Neural crest cell (in vitro differentiated cells): Measurements from ENCODE around the gene VEGFC. TPM values are rescaled to one million over a fixed set of nuclear protein-coding genes. Genes with fewer than 3 reads are reported as not detected.

Experiments
- DNase-seq: peaks from one replicate; pipeline ENCODE4 v3.0.0; 2021; ENCODE audit warnings: low read depth, mixed read lengths, low spot score
- H3K27ac Mint-ChIP-seq: one replicate; pipeline ENCODE4 v1.8.0; 2021; ENCODE audit warnings: mild to moderate bottlenecking, mixed read lengths; ENCODE audit not compliant: unreplicated experiment
- H3K27me3 Mint-ChIP-seq: 2 replicates; pipeline ENCODE4 v1.8.0; 2021; ENCODE audit warnings: low read depth, mild to moderate bottlenecking, mixed read lengths
- H3K36me3 Mint-ChIP-seq: 2 replicates; pipeline ENCODE4 v1.8.0; 2021; ENCODE audit warnings: low read depth, mild to moderate bottlenecking, mixed read lengths
- H3K4me1 Mint-ChIP-seq: 2 replicates; pipeline ENCODE4 v1.8.0; 2021; ENCODE audit warnings: mixed read lengths
- H3K4me3 Mint-ChIP-seq: one replicate; pipeline ENCODE4 v1.8.0; 2021; ENCODE audit warnings: mild to moderate bottlenecking, mixed read lengths
- H3K9me3 Mint-ChIP-seq: 2 replicates; pipeline ENCODE4 v1.8.0; 2021; ENCODE audit warnings: mixed read lengths
- CTCF ChIP-seq: fragments of 200-600 bp; sonication (generic); conservative IDR thresholded peaks from 2 replicates; pipeline ENCODE4 v1.5.0; 2021; ENCODE audit warnings: antibody characterized with exemption, mild to moderate bottlenecking
- total RNA-seq: library from RNA; stranded (reverse); gene quantifications from 2 replicates; pipeline ENCODE4 v1.2.1, GENCODE V29; 2021

Gene VEGFC
- total RNA-seq, 1 donor from 2014 or later = 3.1 TPM

GRCh38 chr4:176837169-176837895 lies 44.6 kb upstream of the VEGFC start:
- H3K4me1 Mint-ChIP-seq = no peaks in the 10 kb centered on the region
- no peaks in the 10 kb centered on the region for H3K9me3 Mint-ChIP-seq
- no peak overlapping the region for H3K4me3 Mint-ChIP-seq
- H3K27me3 Mint-ChIP-seq = no peaks in the 10 kb centered on the region
- H3K36me3 Mint-ChIP-seq = no peaks in the 10 kb centered on the region
- no peak for DNase-seq
- H3K27ac Mint-ChIP-seq = no peak overlapping the region
- TF ChIP-seq CTCF = no peak

- Mint-ChIP-seq H3K9me3 (peaks cover 5% of the 10 kb centered on the region), H3K27ac (no peak overlapping the region), H3K4me1 (no peaks in the 10 kb centered on the region), H3K36me3 (no peaks in the 10 kb centered on the region), H3K4me3 (no peak overlapping the region), H3K27me3 (no peaks in the 10 kb centered on the region)
- TF ChIP-seq CTCF = no peak
- no peak for DNase-seq
Measured at GRCh38 chr4:176834531-176834930, 41.8 kb upstream of the VEGFC start.

GRCh38 chr4:176833400-176834175 lies 40.9 kb upstream of the VEGFC start:
- Mint-ChIP-seq H3K36me3 (no peaks in the 10 kb centered on the region), H3K27me3 (no peaks in the 10 kb centered on the region), H3K9me3 (peaks cover 5% of the 10 kb centered on the region), H3K4me1 (no peaks in the 10 kb centered on the region), H3K27ac (no peak overlapping the region), H3K4me3 (no peak overlapping the region)
- TF ChIP-seq CTCF = no peak
- DNase-seq = no peak

- TF ChIP-seq CTCF = no peak
- Mint-ChIP-seq H3K4me3 (no peak overlapping the region), H3K36me3 (no peaks in the 10 kb centered on the region), H3K27ac (no peak overlapping the region), H3K9me3 (peaks cover 5% of the 10 kb centered on the region), H3K27me3 (no peaks in the 10 kb centered on the region), H3K4me1 (no peaks in the 10 kb centered on the region)
- no peak for DNase-seq
Measured at GRCh38 chr4:176830971-176831370, 38.2 kb upstream of the VEGFC start.

GRCh38 chr4:176825586-176825985 lies 32.9 kb upstream of the VEGFC start:
- H3K27me3 Mint-ChIP-seq = peaks cover 7% of the 10 kb centered on the region
- no peak overlapping the region for H3K4me3 Mint-ChIP-seq
- no peak overlapping the region for H3K27ac Mint-ChIP-seq
- no peak for TF ChIP-seq CTCF
- DNase-seq = no peak
- H3K9me3 Mint-ChIP-seq = peaks cover 7% of the 10 kb centered on the region
- H3K36me3 Mint-ChIP-seq = no peaks in the 10 kb centered on the region
- H3K4me1 Mint-ChIP-seq = peaks cover 8% of the 10 kb centered on the region
